Tibial nerve (tissue), 4 donors: ENCODE results near the gene F5. TPM values are rescaled to one million over a fixed set of nuclear protein-coding genes. Genes with fewer than 3 reads are reported as not detected.

ENCODE experiments used
- DNase-seq, 2 donors: peaks; one replicate each; pipeline ENCODE4 v3.0.0-alpha.2; 2019; ENCODE audit warnings: low spot score in 2 of 2
- H3K27ac ChIP-seq, 4 donors: fragments of 200-600 bp; sonication (generic) in 3 of 4; one replicate each; pipeline ENCODE4 v1.5.1; 2017 to 2019; ENCODE audit warnings: mild to moderate bottlenecking in 1 of 4
- H3K27me3 ChIP-seq, 2 donors: fragments of 200-600 bp; sonication (generic) in 1 of 2; one replicate each; pipeline versions ENCODE4 v1.5.1 to v1.6.0; 2017 to 2019
- H3K36me3 ChIP-seq, 3 donors: fragments of 200-600 bp; sonication (generic); one replicate each; pipeline ENCODE4 v1.5.1; 2018 to 2019
- H3K4me1 ChIP-seq, 4 donors: fragments of 200-600 bp; sonication (generic) in 3 of 4; one replicate each; pipeline ENCODE4 v1.5.1; 2017 to 2019
- H3K4me3 ChIP-seq, 4 donors: fragments of 200-600 bp; sonication (generic) in 3 of 4; one replicate each; pipeline ENCODE4 v1.5.1; 2017 to 2019; ENCODE audit warnings: mild to moderate bottlenecking in 1 of 4, moderate library complexity in 1 of 4
- H3K9me3 ChIP-seq, 4 donors: fragments of 200-600 bp; sonication (generic) in 3 of 4; one replicate each; pipeline ENCODE4 v1.5.1; 2017 to 2019
- EP300 ChIP-seq, 2 donors: sonication (generic); formaldehyde crosslinking; IDR thresholded peaks; one replicate each; pipeline ENCODE4 v1.6.1; 2017; ENCODE audit warnings: antibody characterized with exemption in 2 of 2, mild to moderate bottlenecking in 1 of 2
- POLR2A ChIP-seq, 2 donors: fragments of 450-650 bp; IDR thresholded peaks; one replicate each; pipeline ENCODE4 v1.6.1; 2017; ENCODE audit warnings: antibody characterized with exemption in 2 of 2, mild to moderate bottlenecking in 2 of 2, moderate library complexity in 2 of 2
- WGBS, 2 donors: methylation state at CpG; one replicate each; pipeline ENCODE4 v1.1.5; 2018; 5-methylcytosine and 5-hydroxymethylcytosine counted together
- total RNA-seq, 4 donors: library from RNA; depleted of rRNA; stranded (reverse); fragments of >200 nt; gene quantifications; one replicate each; pipeline ENCODE4 v1.1.0, GENCODE V29; 2016
- TF ChIP-seq, protein P1 (sequence below), 5 experiments: fragments of 200-600 bp in 3 of 5; fragments of 450-650 bp in 2 of 5; sonication (generic) in 3 of 5; IDR thresholded peaks; one replicate each; pipeline ENCODE4 v1.5.1; 2016 to 2019; ENCODE audit warnings: antibody characterized with exemption in 5 of 5, mild to moderate bottlenecking in 3 of 5, moderate library complexity in 2 of 5

The F5 gene
- total RNA-seq, 4 donors from 2014 or later, result 0.42 to 0.98 (median 0.60) TPM; not detected in 1

DNA sequence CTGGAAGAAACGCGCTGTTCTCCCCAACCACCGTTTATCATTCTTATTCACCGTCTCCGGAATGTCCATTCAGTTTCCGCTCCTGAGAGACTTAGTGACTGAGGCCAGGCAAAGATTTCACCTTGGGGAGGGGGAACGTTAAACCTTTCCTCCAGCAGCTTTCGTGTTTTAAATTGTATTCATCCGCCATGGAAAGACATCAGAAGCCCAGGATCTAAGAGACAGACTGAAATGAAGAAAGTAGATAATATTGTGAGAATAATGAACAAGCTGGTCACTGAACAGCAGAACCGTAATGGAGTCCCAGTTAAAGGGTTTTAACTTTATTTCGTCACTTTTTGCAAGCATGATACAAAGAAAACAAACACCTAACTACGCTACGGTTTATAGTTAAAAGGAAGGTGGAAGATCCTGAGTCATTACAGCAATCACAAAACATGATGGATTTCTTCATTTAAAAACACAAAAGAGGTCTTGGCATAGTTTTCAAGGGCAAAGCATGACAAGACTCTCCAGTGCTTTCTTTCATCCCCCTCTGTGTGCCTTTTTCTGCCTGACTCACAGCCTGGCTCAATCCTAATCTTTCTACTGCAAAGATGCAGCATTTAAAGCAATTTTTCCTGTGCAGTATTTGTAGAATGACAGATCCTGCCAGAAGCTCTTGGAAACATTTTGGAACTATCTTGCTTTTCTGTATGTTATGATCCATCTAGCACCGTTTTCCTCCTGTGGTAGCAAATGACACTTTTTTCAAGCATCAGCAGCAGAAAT is 99.8 kb downstream of the F5 start:
- Histone ChIP-seq H3K4me1 (peaks cover 0 to 46% (median 16%) of the 10 kb centered on the region in 4 donors), H3K36me3 (no peaks in the 10 kb centered on the region), H3K27me3 (no peaks in the 10 kb centered on the region), H3K27ac (peak overlapping the region; percentile 97 to 100 (median 98)), H3K4me3 (peak overlapping the region; percentile 40 to 99 (median 78)), H3K9me3 (no peaks in the 10 kb centered on the region)
- 4% methylated on average over 14 of the region's 14 CpGs for WGBS, 2 donors
- DNase-seq, result no peak
- TF ChIP-seq POLR2A (IDR thresholded peaks at IDR 0.05) (no peak), EP300 (IDR thresholded peaks at IDR 0.05) (no peak)
- TF ChIP-seq, protein P1, sequence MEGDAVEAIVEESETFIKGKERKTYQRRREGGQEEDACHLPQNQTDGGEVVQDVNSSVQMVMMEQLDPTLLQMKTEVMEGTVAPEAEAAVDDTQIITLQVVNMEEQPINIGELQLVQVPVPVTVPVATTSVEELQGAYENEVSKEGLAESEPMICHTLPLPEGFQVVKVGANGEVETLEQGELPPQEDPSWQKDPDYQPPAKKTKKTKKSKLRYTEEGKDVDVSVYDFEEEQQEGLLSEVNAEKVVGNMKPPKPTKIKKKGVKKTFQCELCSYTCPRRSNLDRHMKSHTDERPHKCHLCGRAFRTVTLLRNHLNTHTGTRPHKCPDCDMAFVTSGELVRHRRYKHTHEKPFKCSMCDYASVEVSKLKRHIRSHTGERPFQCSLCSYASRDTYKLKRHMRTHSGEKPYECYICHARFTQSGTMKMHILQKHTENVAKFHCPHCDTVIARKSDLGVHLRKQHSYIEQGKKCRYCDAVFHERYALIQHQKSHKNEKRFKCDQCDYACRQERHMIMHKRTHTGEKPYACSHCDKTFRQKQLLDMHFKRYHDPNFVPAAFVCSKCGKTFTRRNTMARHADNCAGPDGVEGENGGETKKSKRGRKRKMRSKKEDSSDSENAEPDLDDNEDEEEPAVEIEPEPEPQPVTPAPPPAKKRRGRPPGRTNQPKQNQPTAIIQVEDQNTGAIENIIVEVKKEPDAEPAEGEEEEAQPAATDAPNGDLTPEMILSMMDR (IDR thresholded peaks at IDR 0.05), result no peak

DNA sequence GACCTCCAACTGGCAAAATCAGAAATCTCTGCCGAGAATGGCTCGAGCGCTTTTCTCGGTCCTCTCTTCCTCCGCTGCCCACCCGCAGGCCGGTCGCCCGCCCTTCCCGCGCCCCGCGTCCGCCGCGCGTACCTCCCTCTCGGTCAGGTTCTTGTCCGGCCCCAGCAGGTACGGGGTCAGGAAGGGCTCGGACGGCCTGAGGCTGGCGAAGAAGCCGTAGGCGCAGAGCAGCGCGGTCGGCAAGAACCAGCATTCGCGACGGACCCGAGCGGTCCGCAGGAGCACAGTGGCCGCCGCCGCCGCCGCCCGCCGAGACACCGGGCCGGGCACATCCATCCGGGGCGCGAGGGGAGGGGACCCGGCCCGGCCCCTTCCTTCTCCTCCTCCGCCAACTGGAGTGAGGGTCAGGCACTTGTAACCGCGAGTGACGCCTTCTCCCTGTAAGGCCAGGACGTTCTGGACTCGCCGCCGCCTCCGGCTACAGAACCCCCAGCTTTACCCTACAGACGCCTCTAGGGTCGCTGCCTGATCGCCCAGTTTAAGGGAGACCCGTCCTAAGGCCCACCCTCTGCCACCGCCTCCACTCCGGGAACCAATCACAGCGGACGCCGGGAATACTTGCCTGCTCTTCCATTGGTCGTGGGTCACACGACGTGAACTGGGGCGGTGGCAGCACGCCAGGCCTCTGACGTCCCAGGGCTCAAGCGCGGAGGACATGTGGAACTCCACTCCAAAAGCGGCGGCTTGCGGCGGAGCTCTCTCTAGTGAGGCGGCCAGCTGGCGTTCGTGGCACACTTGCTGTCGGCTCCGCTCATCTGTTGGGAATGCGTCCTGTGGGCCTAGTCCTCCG is 100.6 kb downstream of the F5 start, which contains the start of gene SLC19A2:
Gene SLC19A2 (minus strand): TSS at position 514 of the 850 bp plus-strand sequence. CDS start 178 bp downstream, at position 336.
- TF ChIP-seq EP300 (IDR thresholded peaks at IDR 0.05), result peak; percentile 99
- TF ChIP-seq POLR2A (IDR thresholded peaks at IDR 0.05), result peak; percentile 88 to 97
- TF ChIP-seq, protein P1 (IDR thresholded peaks at IDR 0.05), result peak; percentile 23 to 79 (median 59)
- WGBS, 2 donors, result 0 to 1% methylated on average over 41 to 58 of the region's 85 CpGs
- Histone ChIP-seq H3K4me1 (peaks cover 0 to 46% (median 16%) of the 10 kb centered on the region in 4 donors), H3K27ac (peak within 1 kb of the TSS; percentile 97 to 100 (median 98)), H3K27me3 (no peaks in the 10 kb centered on the region), H3K4me3 (peak within 1 kb of the TSS; percentile 73 to 99 (median 88)), H3K9me3 (no peaks in the 10 kb centered on the region), H3K36me3 (no peaks in the 10 kb centered on the region)
- peak; percentile 99 to 100 for DNase-seq

DNA sequence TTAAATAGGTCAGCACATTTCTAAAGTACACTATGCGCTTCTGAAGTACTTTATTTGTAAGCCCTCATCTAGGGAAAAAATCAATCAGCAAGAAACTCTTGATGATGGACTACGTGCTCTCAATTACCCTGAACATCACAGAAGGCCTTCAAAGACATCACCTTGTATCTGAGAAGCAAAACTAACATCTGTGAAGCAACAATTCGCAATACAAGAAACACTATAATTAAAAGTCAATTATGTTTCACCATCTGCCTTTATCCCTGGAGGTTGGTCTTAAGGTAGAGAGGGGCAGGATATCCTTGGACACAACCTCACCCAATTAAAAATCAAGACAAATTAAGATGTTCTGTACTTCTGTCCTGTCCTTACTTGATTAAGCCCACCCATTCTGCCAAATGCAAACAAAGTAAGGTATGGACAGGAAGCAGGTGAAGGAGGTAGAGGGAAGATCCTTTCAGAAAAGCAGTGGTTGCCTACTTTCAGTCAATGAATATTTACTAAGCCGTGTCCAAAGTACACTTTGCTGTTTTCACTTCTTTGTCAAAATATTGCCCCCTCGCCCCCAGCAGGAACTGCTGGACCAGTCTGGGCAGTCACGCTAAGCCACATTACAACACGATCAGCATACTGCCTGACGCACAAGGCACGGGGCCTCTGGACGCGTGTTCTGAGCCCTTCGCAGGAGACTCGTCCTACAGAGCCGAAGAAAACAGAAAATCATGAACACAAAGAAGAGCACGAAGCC is 101.4 kb downstream of the F5 start:
- no peaks in the 10 kb centered on the region for H3K27me3 ChIP-seq
- no peaks in the 10 kb centered on the region for H3K9me3 ChIP-seq
- H3K4me1 ChIP-seq, result peaks cover 0 to 53% (median 16%) of the 10 kb centered on the region in 4 donors
- H3K27ac ChIP-seq, result peak overlapping the region; percentile 97 to 100 (median 98)
- peak overlapping the region; percentile 73 to 99 (median 88) for H3K4me3 ChIP-seq
- TF ChIP-seq EP300 (IDR thresholded peaks at IDR 0.05) (peak in 1 of 2 donors; percentile 8), POLR2A (IDR thresholded peaks at IDR 0.05) (no peak)
- TF ChIP-seq, protein P1 (IDR thresholded peaks at IDR 0.05), result no peak
- peak; percentile 18 to 60 for DNase-seq
- no peaks in the 10 kb centered on the region for H3K36me3 ChIP-seq
- WGBS, 2 donors, result 15% methylated on average over 15 of the region's 15 CpGs

DNA sequence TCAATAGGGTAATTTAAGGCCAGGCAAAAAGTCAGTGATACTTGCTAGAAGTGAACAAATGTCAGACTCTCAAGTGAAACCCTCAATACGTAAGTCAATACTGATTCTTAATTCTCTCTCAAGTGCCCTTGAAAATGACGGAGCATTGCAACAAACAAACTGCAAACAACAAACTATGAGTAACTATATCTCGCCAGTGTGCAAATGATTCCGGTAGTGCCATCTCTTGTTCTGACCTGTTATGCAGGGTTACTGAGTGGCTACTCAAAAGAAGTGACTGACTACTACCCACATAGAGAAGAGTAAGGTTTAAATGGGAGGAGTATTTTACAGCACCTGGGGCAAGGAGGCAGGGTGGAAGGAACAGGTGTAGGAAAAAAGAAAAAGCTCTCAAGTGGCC is 102.2 kb downstream of the F5 start:
- H3K9me3 ChIP-seq, result no peaks in the 10 kb centered on the region
- H3K27ac ChIP-seq, result peak overlapping the region; percentile 97 to 100 (median 98)
- no peaks in the 10 kb centered on the region for H3K27me3 ChIP-seq
- no peak for DNase-seq
- whole genome bisulfite sequencing, 2 donors, result 41 to 49% methylated on average over 4 of the region's 4 CpGs
- no peaks in the 10 kb centered on the region for H3K36me3 ChIP-seq
- H3K4me3 ChIP-seq, result peak overlapping the region; percentile 73 to 99 (median 88)
- no peak for TF ChIP-seq POLR2A (IDR thresholded peaks at IDR 0.05)
- no peak for TF ChIP-seq EP300 (IDR thresholded peaks at IDR 0.05)
- TF ChIP-seq, protein P1 (IDR thresholded peaks at IDR 0.05), result no peak
- H3K4me1 ChIP-seq, result peaks cover 0 to 54% (median 16%) of the 10 kb centered on the region in 4 donors
